Endothelial cell of umbilical vein (primary cell): Measurements from ENCODE around the gene RTP3. TPM values are rescaled to one million over a fixed set of nuclear protein-coding genes. Genes with fewer than 3 reads are reported as not detected.

Experiments used
- BruUV-seq: library from RNA; stranded (reverse); fragments of 400-500 nt; replicated peaks from 2 replicates; lab custom pipeline; 2021; lab: Mats Ljungman, UMichigan
- CTCF ChIA-PET: fragments of 300-600, 350-600 bp; sonication (Branson Sonifier 250); formaldehyde crosslinking; loops from one replicate; lab custom pipeline; 2021; ENCODE audit warnings: antibody characterized with exemption, inconsistent platforms; lab: Charles Lee
- POLR2A ChIA-PET: fragments of 300-600, 350-600 bp; sonication (Branson Sonifier 250); formaldehyde crosslinking; loops from one replicate; lab custom pipeline; 2021; ENCODE audit warnings: antibody characterized with exemption, inconsistent platforms; lab: Charles Lee
- DNase-seq: peaks from one replicate; pipeline ENCODE4 v3.0.0-alpha.2; 2011; ENCODE audit warnings: low read depth, low spot score
- FAIRE-seq: peaks from 2 replicates; lab custom pipeline; 2011; peaks lifted over from hg19 to GRCh38; lab: Jason Lieb, UNC
- H2AFZ ChIP-seq: 2 replicates; pipeline ENCODE4 v1.6.0; 2012; ENCODE audit warnings: low read depth, low read length, control low read depth, inconsistent platforms
- H3K27ac ChIP-seq: 2 replicates; pipeline ENCODE4 v1.5.1; 2011; ENCODE audit warnings: low read depth, mild to moderate bottlenecking, control low read depth, low read length, moderate library complexity; ENCODE audit not compliant: insufficient read depth
- H3K27me3 ChIP-seq, 2 experiments: 2 replicates each; pipeline versions ENCODE4 v1.6.0 to v1.6.1; 2011; ENCODE audit warnings: low read length in 2 of 2, mixed read lengths in 1 of 2; ENCODE audit not compliant: control insufficient read depth in 2 of 2, insufficient read depth in 2 of 2
- H3K36me3 ChIP-seq, 2 experiments: 2 replicates in 1 of 2; 3 replicates in 1 of 2; pipeline ENCODE4 v1.5.1; 2011; ENCODE audit warnings: low read length in 2 of 2, mild to moderate bottlenecking in 1 of 2, moderate library complexity in 1 of 2; ENCODE audit not compliant: control insufficient read depth in 2 of 2, insufficient read depth in 2 of 2; ENCODE audit errors: extremely low read depth in 1 of 2
- H3K4me1 ChIP-seq: 3 replicates; pipeline ENCODE4 v1.5.1; 2011; ENCODE audit warnings: mild to moderate bottlenecking, low read length; ENCODE audit not compliant: control insufficient read depth, insufficient read depth; ENCODE audit errors: extremely low read depth
- H3K4me2 ChIP-seq: 2 replicates; pipeline ENCODE4 v1.6.1; 2011; ENCODE audit warnings: low read length, control low read depth, mixed read lengths; ENCODE audit not compliant: insufficient read depth
- H3K4me3 ChIP-seq, 3 experiments: fragments of 200-600 bp in 1 of 3; sonication (generic), shearing (Covaris generic) in 1 of 3; replicated peaks in 1 of 3; 2 replicates each; pipeline ENCODE4 v1.5.1; 2011 to 2016; ENCODE audit warnings: control low read depth in 3 of 3, low read length in 3 of 3, mild to moderate bottlenecking in 2 of 3, inconsistent platforms in 1 of 3, low read depth in 1 of 3, moderate library complexity in 1 of 3; ENCODE audit not compliant: insufficient read depth in 1 of 3
- H3K79me2 ChIP-seq: 2 replicates; pipeline ENCODE4 v1.6.0; 2012; ENCODE audit warnings: low read length, inconsistent platforms; ENCODE audit not compliant: control insufficient read depth, insufficient read depth
- H3K9ac ChIP-seq: replicated peaks from 2 replicates; pipeline ENCODE3; 2011; ENCODE audit warnings: low read length, control low read depth; ENCODE audit not compliant: insufficient read depth; ENCODE audit errors: extremely low read depth
- H3K9me1 ChIP-seq: replicated peaks from 3 replicates; pipeline ENCODE4 v1.6.0; 2011; ENCODE audit warnings: mild to moderate bottlenecking, low read length; ENCODE audit not compliant: control insufficient read depth, insufficient read depth; ENCODE audit errors: extremely low read depth
- H3K9me3 ChIP-seq: replicated peaks from 2 replicates; pipeline ENCODE4 v1.5.1; 2012; ENCODE audit warnings: low read length, inconsistent platforms; ENCODE audit not compliant: control insufficient read depth, insufficient read depth
- H4K20me1 ChIP-seq: replicated peaks from 2 replicates; pipeline ENCODE3; 2011; ENCODE audit warnings: mild to moderate bottlenecking, low read length; ENCODE audit not compliant: control insufficient read depth, insufficient read depth; ENCODE audit errors: extremely low read depth
- CTCF ChIP-seq, 2 donors: IDR thresholded peaks; 1 replicate in 1 of 2; 2 replicates in 1 of 2; pipeline ENCODE4 v1.5.1; 2011; ENCODE audit warnings: low read length in 2 of 2, mild to moderate bottlenecking in 2 of 2, moderate library complexity in 2 of 2, control low read depth in 1 of 2, inconsistent platforms in 1 of 2, low read depth in 1 of 2; ENCODE audit not compliant: insufficient read depth in 1 of 2; ENCODE audit errors: extremely low read depth in 1 of 2
- EZH2 ChIP-seq: IDR thresholded peaks from 2 replicates; pipeline ENCODE4 v1.6.1; 2012; ENCODE audit warnings: borderline replicate concordance, low read depth, mild to moderate bottlenecking, moderate library complexity, low read length, inconsistent platforms; ENCODE audit not compliant: severe bottlenecking
- POLR2A ChIP-seq: IDR thresholded peaks from 2 replicates; pipeline ENCODE4 v1.6.1; 2012; ENCODE audit warnings: low read depth, mild to moderate bottlenecking, control low read depth, low read length
- dilution Hi-C: fragments of 300-500 bp; cut with MboI; formaldehyde crosslinking; loops from one replicate; pipeline ENCODE4 v1.15.0; 2019; ENCODE audit warnings: low sequenced_read_pairs; ENCODE audit not compliant: extremely low pct_ligation_motif_present
- intact Hi-C: fragments of 100-400 bp; cut with micrococcal nuclease; formaldehyde crosslinking; loops from one replicate; pipeline ENCODE4 v1.10.0; 2022
- polyA plus RNA-seq, 4 experiments: library from polyadenylated mRNA; depleted of rRNA in 3 of 4; stranded (reverse) in 3 of 4; unstranded in 1 of 4; fragments of >200 nt; gene quantifications; 2 replicates each; pipeline versions ENCODE4 v1.2.1 to v1.2.3, GENCODE V29; 2011 to 2012; ENCODE audit warnings: missing spikeins in 1 of 4
- total RNA-seq: library from RNA; stranded (reverse); gene quantifications from 2 replicates; pipeline ENCODE4 v1.2.3, GENCODE V29; 2021

Gene RTP3
- total and polyA plus RNA-seq, 2 donors (not counting 3 experiments of a cell fraction or from before 2014, with no cell fraction given) = 0.06 TPM; not detected in 1

GRCh38 chr3:46506526-46506925 lies 8.8 kb downstream of the RTP3 start:
- Histone ChIP-seq H3K27me3 (peaks cover 0 to 2% of the 10 kb centered on the region in 2 experiments), H3K9ac (no peak overlapping the region), H4K20me1 (no peaks in the 10 kb centered on the region), H3K4me1 (no peaks in the 10 kb centered on the region), H3K36me3 (no peaks in the 10 kb centered on the region), H3K9me1 (no peaks in the 10 kb centered on the region), H3K79me2 (no peaks in the 10 kb centered on the region), H3K27ac (no peak overlapping the region), H3K9me3 (no peaks in the 10 kb centered on the region), H3K4me2 (no peak overlapping the region), H2AFZ (no peak overlapping the region), H3K4me3 (no peak overlapping the region)
- dilution Hi-C loops (no loop called here), intact Hi-C loops (no loop called here)
- DNase-seq (no peak), FAIRE-seq (no peak)
- BruUV-seq = no TSS peak
- CTCF ChIA-PET = interaction anchor here (1.4 kb wide), 1 partner anchor 17 kb away, joined by 4 read pairs; no protein-coding TSS in a partner anchor
- no peak for TF ChIP-seq CTCF (IDR thresholded peaks at IDR 0.05; ENCODE audit: extremely low read depth in 1 of 2, insufficient read depth in 1 of 2, low read depth in 1 of 2, low read length in 2 of 2)
- TF ChIP-seq POLR2A = no peak
- POLR2A ChIA-PET = no interaction called here

GRCh38 chr3:46508850-46509591 lies 11.2 kb downstream of the RTP3 start:
- intact Hi-C loops = no loop called here
- TF ChIP-seq CTCF (IDR thresholded peaks at IDR 0.05; ENCODE audit: extremely low read depth in 1 of 2, insufficient read depth in 1 of 2, low read depth in 1 of 2, low read length in 2 of 2) (no peak), EZH2 (no peak)
- Histone ChIP-seq H3K9ac (no peak overlapping the region), H3K79me2 (no peaks in the 10 kb centered on the region), H3K4me2 (no peak overlapping the region), H2AFZ (no peak overlapping the region), H4K20me1 (no peaks in the 10 kb centered on the region), H3K27me3 (peaks cover 0 to 2% of the 10 kb centered on the region in 2 experiments), H3K9me3 (no peaks in the 10 kb centered on the region), H3K9me1 (no peaks in the 10 kb centered on the region), H3K36me3 (no peaks in the 10 kb centered on the region), H3K4me3 (no peak overlapping the region), H3K27ac (no peak overlapping the region), H3K4me1 (no peaks in the 10 kb centered on the region)
- no TSS peak for BruUV-seq
- ChIA-PET CTCF (interaction anchor here (1.1 to 2.8 kb wide), 4 partner anchors 11 to 121 kb away, joined by 4 to 21 read pairs (median 8); partner anchors contain the start of gene RTP3), POLR2A (no interaction called here)
- FAIRE-seq = no peak
- dilution Hi-C loops = no loop called here
- DNase-seq = no peak
